GM12878 (cell line): ENCODE measurements around the gene MACROD2.

Source experiments
- CREB1 ChIP-seq: IDR thresholded peaks from 2 replicates; pipeline ENCODE4 v1.6.1; 2012; ENCODE audit warnings: low read depth, mild to moderate bottlenecking, inconsistent platforms
- DPF2 ChIP-seq: fragments of 450-650 bp; IDR thresholded peaks from 2 replicates; pipeline ENCODE4 v1.6.1; 2017; ENCODE audit warnings: mild to moderate bottlenecking
- EZH2 ChIP-seq: IDR thresholded peaks from 2 replicates; pipeline ENCODE4 v1.6.1; 2012; ENCODE audit warnings: low read depth, mild to moderate bottlenecking, control low read depth, inconsistent platforms, low read length, borderline replicate concordance; ENCODE audit not compliant: control insufficient read depth
- GABPA ChIP-seq: IDR thresholded peaks from 2 replicates; pipeline ENCODE4 v1.6.1; 2014; ENCODE audit warnings: antibody characterized with exemption, low read depth, mild to moderate bottlenecking, inconsistent platforms
- LARP7 ChIP-seq: fragments of 450-650 bp; IDR thresholded peaks from 2 replicates; pipeline ENCODE4 v1.6.1; 2017; ENCODE audit warnings: mild to moderate bottlenecking
- MXI1 ChIP-seq: fragments of 150-350 bp; IDR thresholded peaks from 2 replicates; pipeline ENCODE4 v1.6.1; 2011; ENCODE audit warnings: low read depth, mild to moderate bottlenecking, inconsistent platforms, low read length, improper control_type of control experiment
- POLR2A ChIP-seq: IDR thresholded peaks from 2 replicates; pipeline ENCODE4 v1.6.1; 2011; ENCODE audit warnings: low read depth, mild to moderate bottlenecking, low read length
- POLR2AphosphoS5 ChIP-seq: IDR thresholded peaks from 2 replicates; pipeline ENCODE4 v1.6.1; 2011; ENCODE audit warnings: mild to moderate bottlenecking, low read length, inconsistent platforms
- SP1 ChIP-seq: IDR thresholded peaks from one replicate; pipeline ENCODE4 v1.6.1; 2011; ENCODE audit warnings: low read depth, low read length
- TF ChIP-seq, protein P1 (sequence below), 3 experiments: IDR thresholded peaks in 2 of 3; conservative IDR thresholded peaks in 1 of 3; 2 replicates each; pipeline ENCODE4 v1.5.1; 2011; ENCODE audit warnings: low read depth in 3 of 3, low read length in 3 of 3, mild to moderate bottlenecking in 3 of 3, control low read depth in 2 of 3, moderate library complexity in 2 of 3, inconsistent platforms in 1 of 3, mixed read lengths in 1 of 3; ENCODE audit not compliant: control insufficient read depth in 2 of 3, insufficient read depth in 1 of 3; ENCODE audit errors: extremely low read depth in 1 of 3
- TF ChIP-seq, protein P2 (sequence below): fragments of 450-650 bp; formaldehyde crosslinking; IDR thresholded peaks from 2 replicates; pipeline ENCODE4 v1.5.0; 2022; ENCODE audit warnings: mild to moderate bottlenecking, missing genetic modification characterization
- TF ChIP-seq, protein P3 (sequence below): IDR thresholded peaks from 2 replicates; pipeline ENCODE4 v1.6.1; 2012; ENCODE audit warnings: mild to moderate bottlenecking, low read depth, low read length
- TF ChIP-seq, protein P4 (sequence below): IDR thresholded peaks from 2 replicates; pipeline ENCODE4 v1.6.1; 2011; ENCODE audit warnings: low read depth, low read length, improper control_type of control experiment, borderline replicate concordance

DNA sequence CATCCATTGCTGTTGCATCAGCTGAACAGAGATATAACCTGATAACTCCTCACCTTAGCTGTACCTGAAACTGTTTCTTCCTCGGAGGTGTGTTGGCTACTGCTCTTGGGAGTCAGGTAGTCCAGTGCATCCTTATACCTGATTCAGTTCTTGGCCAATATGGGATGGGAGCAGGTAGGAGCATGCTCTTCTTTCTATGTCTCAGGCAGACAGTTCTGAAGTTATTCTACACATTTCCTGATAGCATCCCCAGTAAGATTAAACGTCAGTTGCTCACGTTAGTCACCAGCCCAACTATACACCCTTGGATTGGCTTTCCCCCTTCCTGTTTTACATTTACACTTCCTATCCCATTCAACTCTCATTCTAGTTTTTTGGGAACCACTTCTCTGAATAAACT, 586.4 kb downstream of the MACROD2 start:
- no peak for TF ChIP-seq CREB1
- TF ChIP-seq, protein P1, sequence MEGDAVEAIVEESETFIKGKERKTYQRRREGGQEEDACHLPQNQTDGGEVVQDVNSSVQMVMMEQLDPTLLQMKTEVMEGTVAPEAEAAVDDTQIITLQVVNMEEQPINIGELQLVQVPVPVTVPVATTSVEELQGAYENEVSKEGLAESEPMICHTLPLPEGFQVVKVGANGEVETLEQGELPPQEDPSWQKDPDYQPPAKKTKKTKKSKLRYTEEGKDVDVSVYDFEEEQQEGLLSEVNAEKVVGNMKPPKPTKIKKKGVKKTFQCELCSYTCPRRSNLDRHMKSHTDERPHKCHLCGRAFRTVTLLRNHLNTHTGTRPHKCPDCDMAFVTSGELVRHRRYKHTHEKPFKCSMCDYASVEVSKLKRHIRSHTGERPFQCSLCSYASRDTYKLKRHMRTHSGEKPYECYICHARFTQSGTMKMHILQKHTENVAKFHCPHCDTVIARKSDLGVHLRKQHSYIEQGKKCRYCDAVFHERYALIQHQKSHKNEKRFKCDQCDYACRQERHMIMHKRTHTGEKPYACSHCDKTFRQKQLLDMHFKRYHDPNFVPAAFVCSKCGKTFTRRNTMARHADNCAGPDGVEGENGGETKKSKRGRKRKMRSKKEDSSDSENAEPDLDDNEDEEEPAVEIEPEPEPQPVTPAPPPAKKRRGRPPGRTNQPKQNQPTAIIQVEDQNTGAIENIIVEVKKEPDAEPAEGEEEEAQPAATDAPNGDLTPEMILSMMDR (IDR thresholded peaks at IDR 0.05 in 2 of 3, conservative IDR thresholded peaks at IDR 0.05 in 1 of 3; ENCODE audit: control insufficient read depth in 2 of 3, extremely low read depth in 1 of 3, insufficient read depth in 1 of 3, low read depth in 3 of 3, low read length in 3 of 3): no peak
- TF ChIP-seq LARP7: no peak
- TF ChIP-seq DPF2: no peak
- no peak for TF ChIP-seq EZH2
- TF ChIP-seq POLR2A: no peak
- no peak for TF ChIP-seq POLR2AphosphoS5
- TF ChIP-seq, protein P2, sequence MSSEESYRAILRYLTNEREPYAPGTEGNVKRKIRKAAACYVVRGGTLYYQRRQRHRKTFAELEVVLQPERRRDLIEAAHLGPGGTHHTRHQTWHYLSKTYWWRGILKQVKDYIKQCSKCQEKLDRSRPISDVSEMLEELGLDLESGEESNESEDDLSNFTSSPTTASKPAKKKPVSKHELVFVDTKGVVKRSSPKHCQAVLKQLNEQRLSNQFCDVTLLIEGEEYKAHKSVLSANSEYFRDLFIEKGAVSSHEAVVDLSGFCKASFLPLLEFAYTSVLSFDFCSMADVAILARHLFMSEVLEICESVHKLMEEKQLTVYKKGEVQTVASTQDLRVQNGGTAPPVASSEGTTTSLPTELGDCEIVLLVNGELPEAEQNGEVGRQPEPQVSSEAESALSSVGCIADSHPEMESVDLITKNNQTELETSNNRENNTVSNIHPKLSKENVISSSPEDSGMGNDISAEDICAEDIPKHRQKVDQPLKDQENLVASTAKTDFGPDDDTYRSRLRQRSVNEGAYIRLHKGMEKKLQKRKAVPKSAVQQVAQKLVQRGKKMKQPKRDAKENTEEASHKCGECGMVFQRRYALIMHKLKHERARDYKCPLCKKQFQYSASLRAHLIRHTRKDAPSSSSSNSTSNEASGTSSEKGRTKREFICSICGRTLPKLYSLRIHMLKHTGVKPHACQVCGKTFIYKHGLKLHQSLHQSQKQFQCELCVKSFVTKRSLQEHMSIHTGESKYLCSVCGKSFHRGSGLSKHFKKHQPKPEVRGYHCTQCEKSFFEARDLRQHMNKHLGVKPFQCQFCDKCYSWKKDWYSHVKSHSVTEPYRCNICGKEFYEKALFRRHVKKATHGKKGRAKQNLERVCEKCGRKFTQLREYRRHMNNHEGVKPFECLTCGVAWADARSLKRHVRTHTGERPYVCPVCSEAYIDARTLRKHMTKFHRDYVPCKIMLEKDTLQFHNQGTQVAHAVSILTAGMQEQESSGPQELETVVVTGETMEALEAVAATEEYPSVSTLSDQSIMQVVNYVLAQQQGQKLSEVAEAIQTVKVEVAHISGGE (CRISPR knock-in tag): no peak
- no peak for TF ChIP-seq SP1
- no peak for TF ChIP-seq MXI1
- TF ChIP-seq GABPA: no peak
- TF ChIP-seq, protein P3, sequence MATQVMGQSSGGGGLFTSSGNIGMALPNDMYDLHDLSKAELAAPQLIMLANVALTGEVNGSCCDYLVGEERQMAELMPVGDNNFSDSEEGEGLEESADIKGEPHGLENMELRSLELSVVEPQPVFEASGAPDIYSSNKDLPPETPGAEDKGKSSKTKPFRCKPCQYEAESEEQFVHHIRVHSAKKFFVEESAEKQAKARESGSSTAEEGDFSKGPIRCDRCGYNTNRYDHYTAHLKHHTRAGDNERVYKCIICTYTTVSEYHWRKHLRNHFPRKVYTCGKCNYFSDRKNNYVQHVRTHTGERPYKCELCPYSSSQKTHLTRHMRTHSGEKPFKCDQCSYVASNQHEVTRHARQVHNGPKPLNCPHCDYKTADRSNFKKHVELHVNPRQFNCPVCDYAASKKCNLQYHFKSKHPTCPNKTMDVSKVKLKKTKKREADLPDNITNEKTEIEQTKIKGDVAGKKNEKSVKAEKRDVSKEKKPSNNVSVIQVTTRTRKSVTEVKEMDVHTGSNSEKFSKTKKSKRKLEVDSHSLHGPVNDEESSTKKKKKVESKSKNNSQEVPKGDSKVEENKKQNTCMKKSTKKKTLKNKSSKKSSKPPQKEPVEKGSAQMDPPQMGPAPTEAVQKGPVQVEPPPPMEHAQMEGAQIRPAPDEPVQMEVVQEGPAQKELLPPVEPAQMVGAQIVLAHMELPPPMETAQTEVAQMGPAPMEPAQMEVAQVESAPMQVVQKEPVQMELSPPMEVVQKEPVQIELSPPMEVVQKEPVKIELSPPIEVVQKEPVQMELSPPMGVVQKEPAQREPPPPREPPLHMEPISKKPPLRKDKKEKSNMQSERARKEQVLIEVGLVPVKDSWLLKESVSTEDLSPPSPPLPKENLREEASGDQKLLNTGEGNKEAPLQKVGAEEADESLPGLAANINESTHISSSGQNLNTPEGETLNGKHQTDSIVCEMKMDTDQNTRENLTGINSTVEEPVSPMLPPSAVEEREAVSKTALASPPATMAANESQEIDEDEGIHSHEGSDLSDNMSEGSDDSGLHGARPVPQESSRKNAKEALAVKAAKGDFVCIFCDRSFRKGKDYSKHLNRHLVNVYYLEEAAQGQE: no peak
- TF ChIP-seq, protein P4, sequence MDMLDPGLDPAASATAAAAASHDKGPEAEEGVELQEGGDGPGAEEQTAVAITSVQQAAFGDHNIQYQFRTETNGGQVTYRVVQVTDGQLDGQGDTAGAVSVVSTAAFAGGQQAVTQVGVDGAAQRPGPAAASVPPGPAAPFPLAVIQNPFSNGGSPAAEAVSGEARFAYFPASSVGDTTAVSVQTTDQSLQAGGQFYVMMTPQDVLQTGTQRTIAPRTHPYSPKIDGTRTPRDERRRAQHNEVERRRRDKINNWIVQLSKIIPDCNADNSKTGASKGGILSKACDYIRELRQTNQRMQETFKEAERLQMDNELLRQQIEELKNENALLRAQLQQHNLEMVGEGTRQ: no peak
